DMS79 treated with DMSO at 0.1 percent for 48 hours (cell line): ENCODE results near the gene NFKBIA.
"Not testable (repeated sequence)": the region's sequence is repeated elsewhere in the genome, so short reads cannot be mapped to it uniquely, and the experiment has no call there.

Experiments used
- DNase-seq: peaks from one replicate; lab custom pipeline; 2025; lab: John Stamatoyannopoulos, UW

The NFKBIA gene

GRCh38 chr14:35404449-35405303 lies at the start of gene NFKBIA:
TSS of gene NFKBIA (minus strand) at chr14:35404749. CDS start at chr14:35404644, 105 bp downstream.
- DNase-seq = peak; percentile 97

- no peak for DNase-seq
Observed at GRCh38 chr14:35446450-35446849, 41.9 kb upstream of the NFKBIA start.

- DNase-seq = no peak
Observed at GRCh38 chr14:35444104-35444503, 39.6 kb upstream of the NFKBIA start.

GRCh38 chr14:35441160-35441559 lies 36.6 kb upstream of the NFKBIA start:
- DNase-seq = no peak

- no peak for DNase-seq
Observed at GRCh38 chr14:35438910-35439713, 34.6 kb upstream of the NFKBIA start.

- DNase-seq = not testable (repeated sequence)
Observed at GRCh38 chr14:35438492-35438891, 33.9 kb upstream of the NFKBIA start.

GRCh38 chr14:35435177-35435576 lies 30.6 kb upstream of the NFKBIA start:
- no peak for DNase-seq

GRCh38 chr14:35433826-35434225 lies 29.3 kb upstream of the NFKBIA start:
- DNase-seq = no peak

- DNase-seq = no peak
Observed at GRCh38 chr14:35430459-35431199, 26.1 kb upstream of the NFKBIA start.

GRCh38 chr14:35429951-35430350 lies 25.4 kb upstream of the NFKBIA start:
- no peak for DNase-seq

- DNase-seq = no peak
Observed at GRCh38 chr14:35425850-35426249, 21.3 kb upstream of the NFKBIA start.

GRCh38 chr14:35423621-35424020 lies 19.1 kb upstream of the NFKBIA start:
- DNase-seq = no peak

- DNase-seq = no peak
Observed at GRCh38 chr14:35420036-35420811, 15.7 kb upstream of the NFKBIA start.

GRCh38 chr14:35419429-35419841 lies 14.9 kb upstream of the NFKBIA start:
- no peak for DNase-seq

GRCh38 chr14:35418093-35418492 lies 13.5 kb upstream of the NFKBIA start:
- no peak for DNase-seq

- no peak for DNase-seq
Observed at GRCh38 chr14:35416108-35416750, 11.7 kb upstream of the NFKBIA start.

GRCh38 chr14:35414365-35414764 lies 9.8 kb upstream of the NFKBIA start:
- no peak for DNase-seq

GRCh38 chr14:35412272-35413056 lies 7.9 kb upstream of the NFKBIA start:
- peak; percentile 24 for DNase-seq

GRCh38 chr14:35410858-35411257 lies 6.3 kb upstream of the NFKBIA start:
- DNase-seq = no peak

GRCh38 chr14:35409595-35409994 lies 5.0 kb upstream of the NFKBIA start:
- DNase-seq = no peak
